Natural killer cell (primary cell): Measurements from ENCODE around the gene ULK1. TPM values are rescaled to one million over a fixed set of nuclear protein-coding genes. Genes with fewer than 3 reads are reported as not detected.

Experiments
- ATAC-seq, 3 donors: fragments of 150-1000 bp in 2 of 3; fragments of 200-7000 bp in 1 of 3; cut with Tn5 transposase; 1 replicate in 1 of 3; 2 replicates in 2 of 3; pipeline ENCODE4 v1.10.0; 2021; ENCODE audit warnings: mild to moderate bottlenecking in 2 of 3, moderate library complexity in 2 of 3
- DNase-seq, 2 donors: peaks; one replicate each; pipeline versions ENCODE4 v3.0.0 to v3.0.0-alpha.2; 2013 to 2021; ENCODE audit warnings: mixed read lengths in 1 of 2
- H3K27ac ChIP-seq: one replicate; pipeline ENCODE4 v1.5.1; 2013; ENCODE audit warnings: mild to moderate bottlenecking, low read length
- H3K27me3 ChIP-seq: one replicate; pipeline ENCODE4 v1.6.1; 2013; ENCODE audit warnings: low read length; ENCODE audit not compliant: control insufficient read depth, insufficient read depth
- H3K36me3 ChIP-seq: one replicate; pipeline ENCODE4 v1.6.1; 2013; ENCODE audit warnings: low read length; ENCODE audit not compliant: control insufficient read depth, insufficient read depth
- H3K4me1 ChIP-seq: one replicate; pipeline ENCODE4 v1.6.1; 2013; ENCODE audit warnings: low read length; ENCODE audit not compliant: control insufficient read depth, insufficient read depth
- H3K4me3 ChIP-seq: one replicate; pipeline ENCODE4 v1.5.1; 2013; ENCODE audit warnings: low read length
- H3K9me3 ChIP-seq: one replicate; pipeline ENCODE4 v1.6.1; 2013; ENCODE audit warnings: low read length; ENCODE audit not compliant: control insufficient read depth, insufficient read depth
- H3K27ac Mint-ChIP-seq, 2 donors: one replicate each; pipeline ENCODE4 v1.8.0; 2022; ENCODE audit warnings: mild to moderate bottlenecking in 2 of 2, mixed read lengths in 2 of 2, moderate library complexity in 1 of 2
- H3K27me3 Mint-ChIP-seq, 2 donors: one replicate each; pipeline ENCODE4 v1.8.0; 2022; ENCODE audit warnings: low read depth in 2 of 2, mixed read lengths in 2 of 2
- H3K36me3 Mint-ChIP-seq: one replicate; pipeline ENCODE4 v1.8.0; 2022; ENCODE audit warnings: mixed read lengths
- H3K4me1 Mint-ChIP-seq, 2 donors: one replicate each; pipeline ENCODE4 v1.8.0; 2022; ENCODE audit warnings: mixed read lengths in 2 of 2
- H3K4me3 Mint-ChIP-seq: one replicate; pipeline ENCODE4 v1.8.0; 2022; ENCODE audit warnings: mild to moderate bottlenecking, moderate library complexity, mixed read lengths
- H3K9me3 Mint-ChIP-seq, 2 donors: one replicate each; pipeline ENCODE4 v1.8.0; 2022; ENCODE audit warnings: mixed read lengths in 2 of 2
- WGBS: methylation state at CpG from one replicate; pipeline ENCODE4 v1.1.7; 2013; ENCODE audit warnings: missing lambda C conversion rate; ENCODE audit not compliant: insufficient coverage; 5-methylcytosine and 5-hydroxymethylcytosine counted together
- intact Hi-C: fragments of 100-400 bp; cut with micrococcal nuclease; formaldehyde crosslinking; loops from one replicate; pipeline ENCODE4 v1.14.2; 2022
- total RNA-seq, 4 donors: library from RNA; stranded (reverse); fragments of 120-200 nt in 1 of 4; gene quantifications; one replicate each; pipeline versions ENCODE4 v1.2.3 to v1.2.4, GENCODE V29; 2013 to 2022
- TF ChIP-seq, protein P1 (sequence below): fragments of 200-600 bp; IDR thresholded peaks from one replicate; pipeline ENCODE4 v1.8.0; 2022; ENCODE audit warnings: antibody characterized with exemption

The ULK1 gene
- total RNA-seq, 3 donors from 2014 or later (not counting 1 experiment from before 2014, with no cell fraction given) = 99.1 to 142 (median 123) TPM

DNA sequence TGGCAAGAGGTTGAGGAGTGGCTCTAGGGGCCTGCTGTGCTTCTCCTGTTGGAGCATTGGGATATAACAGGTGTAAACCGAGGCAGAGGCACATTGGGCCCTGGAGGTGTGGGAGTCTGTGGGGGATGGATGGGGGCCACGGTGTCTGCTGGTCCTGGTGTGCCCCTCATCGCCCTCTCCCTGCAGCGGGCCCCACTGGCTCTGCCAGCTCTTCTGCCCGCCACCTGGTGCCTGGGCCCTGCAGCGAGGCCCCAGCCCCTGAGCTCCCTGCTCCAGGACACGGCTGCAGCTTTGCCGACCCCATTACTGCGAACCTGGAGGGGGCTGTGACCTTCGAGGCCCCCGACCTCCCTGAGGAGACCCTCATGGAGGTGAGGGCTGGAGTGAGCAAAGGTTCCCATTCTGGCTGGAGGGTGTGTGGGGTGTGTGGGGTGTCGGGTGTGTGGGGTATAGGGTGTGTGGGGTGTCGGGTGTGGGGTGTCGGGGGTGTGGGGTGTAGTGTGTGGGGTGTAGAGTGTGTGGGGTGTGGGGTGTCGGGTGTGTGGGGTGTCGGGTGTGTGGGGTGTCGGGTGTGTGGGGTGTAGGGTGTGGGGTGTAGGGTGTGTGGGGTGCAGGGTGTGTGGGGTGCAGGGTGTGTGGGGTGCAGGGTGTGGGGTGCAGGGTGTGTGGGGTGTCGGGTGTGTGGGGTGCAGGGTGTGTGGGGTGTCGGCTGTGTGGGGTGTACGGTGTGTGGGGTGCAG lies 24.1 kb downstream of the ULK1 start:
- Mint-ChIP-seq H3K4me3 (no peak overlapping the region), H3K27ac (peak overlapping the region in 1 of 2 donors; percentile 51)
- no peak for ATAC-seq

GRCh38 chr12:131919051-131919347 lies 24.6 kb downstream of the ULK1 start:
- DNase-seq (no peak), ATAC-seq (no peak)
- Histone ChIP-seq H3K9me3 (no peaks in the 10 kb centered on the region), H3K4me3 (no peak overlapping the region), H3K27ac (no peak overlapping the region), H3K36me3 (peaks cover 27% of the 10 kb centered on the region), H3K4me1 (no peaks in the 10 kb centered on the region), H3K27me3 (no peaks in the 10 kb centered on the region)
- 89% methylated on average over 19 of the region's 19 CpGs for WGBS
- Mint-ChIP-seq H3K4me1 (no peaks in the 10 kb centered on the region), H3K4me3 (no peak overlapping the region), H3K9me3 (no peaks in the 10 kb centered on the region), H3K27ac (peak overlapping the region in 1 of 2 donors; percentile 51), H3K36me3 (no peaks in the 10 kb centered on the region), H3K27me3 (no peaks in the 10 kb centered on the region)
- intact Hi-C loops = no loop called here
- TF ChIP-seq, protein P1, sequence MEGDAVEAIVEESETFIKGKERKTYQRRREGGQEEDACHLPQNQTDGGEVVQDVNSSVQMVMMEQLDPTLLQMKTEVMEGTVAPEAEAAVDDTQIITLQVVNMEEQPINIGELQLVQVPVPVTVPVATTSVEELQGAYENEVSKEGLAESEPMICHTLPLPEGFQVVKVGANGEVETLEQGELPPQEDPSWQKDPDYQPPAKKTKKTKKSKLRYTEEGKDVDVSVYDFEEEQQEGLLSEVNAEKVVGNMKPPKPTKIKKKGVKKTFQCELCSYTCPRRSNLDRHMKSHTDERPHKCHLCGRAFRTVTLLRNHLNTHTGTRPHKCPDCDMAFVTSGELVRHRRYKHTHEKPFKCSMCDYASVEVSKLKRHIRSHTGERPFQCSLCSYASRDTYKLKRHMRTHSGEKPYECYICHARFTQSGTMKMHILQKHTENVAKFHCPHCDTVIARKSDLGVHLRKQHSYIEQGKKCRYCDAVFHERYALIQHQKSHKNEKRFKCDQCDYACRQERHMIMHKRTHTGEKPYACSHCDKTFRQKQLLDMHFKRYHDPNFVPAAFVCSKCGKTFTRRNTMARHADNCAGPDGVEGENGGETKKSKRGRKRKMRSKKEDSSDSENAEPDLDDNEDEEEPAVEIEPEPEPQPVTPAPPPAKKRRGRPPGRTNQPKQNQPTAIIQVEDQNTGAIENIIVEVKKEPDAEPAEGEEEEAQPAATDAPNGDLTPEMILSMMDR = no peak

More for the DNA sequence above, 24.1 kb downstream of the ULK1 start:
- Histone ChIP-seq H3K27me3 (no peaks in the 10 kb centered on the region), H3K4me3 (no peak overlapping the region), H3K9me3 (no peaks in the 10 kb centered on the region), H3K4me1 (no peaks in the 10 kb centered on the region), H3K27ac (no peak overlapping the region), H3K36me3 (peaks cover 28% of the 10 kb centered on the region)
- TF ChIP-seq, protein P1 = no peak
- Mint-ChIP-seq H3K9me3 (no peaks in the 10 kb centered on the region), H3K27me3 (no peaks in the 10 kb centered on the region), H3K36me3 (no peaks in the 10 kb centered on the region), H3K4me1 (no peaks in the 10 kb centered on the region)
- WGBS = 79% methylated on average over 20 of the region's 20 CpGs
- no peak for DNase-seq
- intact Hi-C loops = no loop called here

DNA sequence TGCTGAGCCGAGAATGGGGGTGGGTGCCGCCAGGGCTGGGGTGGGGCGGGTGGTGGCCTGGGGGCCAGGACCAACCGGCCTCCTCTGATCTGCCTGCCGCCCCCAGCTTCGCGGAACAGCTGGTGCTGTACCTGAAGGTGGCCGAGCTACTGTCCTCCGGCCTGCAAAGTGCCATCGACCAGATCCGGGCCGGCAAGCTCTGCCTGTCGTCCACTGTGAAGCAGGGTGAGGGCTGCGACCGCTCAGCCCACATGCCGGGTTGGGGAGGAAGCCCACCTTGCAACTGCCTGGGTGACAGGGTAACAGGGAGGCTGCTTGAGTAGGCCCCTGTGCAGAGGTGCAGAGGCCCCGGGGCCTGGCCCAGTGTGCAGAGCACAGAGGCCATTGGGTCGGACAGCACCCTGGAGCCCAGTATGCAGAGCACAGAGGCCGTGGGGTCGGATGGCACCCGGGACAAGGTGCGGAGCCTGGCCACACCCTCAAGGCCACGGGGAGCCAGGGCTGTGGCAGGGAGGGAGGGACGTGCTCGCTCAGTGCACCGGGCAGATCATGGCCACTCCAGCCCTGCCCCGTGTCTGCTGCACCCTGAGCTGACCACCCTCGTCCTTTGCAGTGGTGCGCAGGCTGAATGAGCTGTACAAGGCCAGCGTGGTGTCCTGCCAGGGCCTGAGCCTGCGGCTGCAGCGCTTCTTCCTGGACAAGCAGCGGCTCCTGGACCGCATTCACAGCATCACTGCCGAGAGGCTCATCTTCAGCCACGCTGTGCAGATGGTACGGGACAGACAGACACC lies 25.1 kb downstream of the ULK1 start:
- Mint-ChIP-seq H3K27ac (no peak overlapping the region), H3K9me3 (no peaks in the 10 kb centered on the region), H3K36me3 (no peaks in the 10 kb centered on the region), H3K27me3 (no peaks in the 10 kb centered on the region), H3K4me3 (no peak overlapping the region), H3K4me1 (no peaks in the 10 kb centered on the region)
- Histone ChIP-seq H3K27ac (no peak overlapping the region), H3K4me1 (peaks cover 5% of the 10 kb centered on the region), H3K4me3 (no peak overlapping the region), H3K9me3 (no peaks in the 10 kb centered on the region), H3K36me3 (peaks cover 22% of the 10 kb centered on the region), H3K27me3 (no peaks in the 10 kb centered on the region)
- intact Hi-C loops = no loop called here
- ATAC-seq (peak in 2 of 3 donors; percentile 8 to 19), DNase-seq (no peak)
- TF ChIP-seq, protein P1 = no peak
- WGBS = 96% methylated on average over 37 of the region's 37 CpGs
